ENCODE data around the gene HEBP2.

The HEBP2 gene

GRCh38 chr6:138377844-138378243 lies 26.2 kb upstream of the HEBP2 start, which contains the start of gene SMIM28:
Gene SMIM28, plus strand, starts transcription at chr6:138377905. Its CDS starts 168 bp downstream, at chr6:138378073.
- H3K9me3 ChIP-seq (ENCODE audit: control insufficient read depth in 1 of 2, low read length in 2 of 2), result no peaks in the 10 kb centered on the region
- H3K4me1 ChIP-seq (ENCODE audit: control insufficient read depth in 1 of 2, insufficient read depth in 2 of 2, low read length in 2 of 2), result no peaks in the 10 kb centered on the region
- H3K9ac ChIP-seq (ENCODE audit: low read depth in 1 of 2, low read length in 2 of 2), result no peak within 1 kb of the TSS
- no peak within 1 kb of the TSS for H3K27ac ChIP-seq (ENCODE audit: low read depth, low read length)
- no peak within 1 kb of the TSS for H3K4me3 ChIP-seq (ENCODE audit: low read depth in 1 of 2, low read length in 2 of 2)
- no peaks in the 10 kb centered on the region for H3K36me3 ChIP-seq (ENCODE audit: control insufficient read depth in 1 of 2, insufficient read depth in 2 of 2, low read length in 2 of 2)
- no peaks in the 10 kb centered on the region for H3K27me3 ChIP-seq (ENCODE audit: control insufficient read depth in 1 of 2, insufficient read depth in 2 of 2, low read length in 2 of 2)

DNA sequence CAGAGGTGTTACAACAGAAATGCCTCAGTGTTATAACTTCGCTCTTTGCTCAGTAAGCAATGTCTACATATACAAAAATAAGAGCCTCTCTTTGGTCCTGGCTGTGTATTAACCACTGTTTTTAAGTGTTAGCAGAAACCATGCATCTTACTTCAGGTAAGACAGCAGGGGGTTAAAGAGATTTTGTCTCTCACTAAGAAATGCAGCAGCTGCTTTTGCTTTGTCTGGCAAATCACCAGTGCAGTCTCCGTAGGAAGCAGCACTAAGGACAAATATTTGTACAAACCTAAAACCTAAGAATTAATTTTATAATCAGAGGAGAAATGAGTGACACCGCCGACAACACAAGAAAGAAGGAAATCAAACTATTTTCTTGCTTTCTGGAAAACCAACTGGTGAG lies 25.6 kb upstream of the HEBP2 start:
- H3K9me3 ChIP-seq (ENCODE audit: control insufficient read depth in 1 of 2, low read length in 2 of 2), result no peaks in the 10 kb centered on the region
- H3K27ac ChIP-seq (ENCODE audit: low read depth, low read length), result no peak overlapping the region
- no peaks in the 10 kb centered on the region for H3K4me1 ChIP-seq (ENCODE audit: control insufficient read depth in 1 of 2, insufficient read depth in 2 of 2, low read length in 2 of 2)
- no peak overlapping the region for H3K9ac ChIP-seq (ENCODE audit: low read depth in 1 of 2, low read length in 2 of 2)
- no peak overlapping the region for H3K4me3 ChIP-seq (ENCODE audit: low read depth in 1 of 2, low read length in 2 of 2)
- no peaks in the 10 kb centered on the region for H3K27me3 ChIP-seq (ENCODE audit: control insufficient read depth in 1 of 2, insufficient read depth in 2 of 2, low read length in 2 of 2)
- no peaks in the 10 kb centered on the region for H3K36me3 ChIP-seq (ENCODE audit: control insufficient read depth in 1 of 2, insufficient read depth in 2 of 2, low read length in 2 of 2)

GRCh38 chr6:138382498-138383265 lies 21.3 kb upstream of the HEBP2 start:
- Histone ChIP-seq H3K4me3 (ENCODE audit: low read depth in 1 of 2, low read length in 2 of 2) (no peak overlapping the region), H3K36me3 (ENCODE audit: control insufficient read depth in 1 of 2, insufficient read depth in 2 of 2, low read length in 2 of 2) (no peaks in the 10 kb centered on the region), H3K9me3 (ENCODE audit: control insufficient read depth in 1 of 2, low read length in 2 of 2) (no peaks in the 10 kb centered on the region), H3K4me1 (ENCODE audit: control insufficient read depth in 1 of 2, insufficient read depth in 2 of 2, low read length in 2 of 2) (no peaks in the 10 kb centered on the region), H3K27ac (ENCODE audit: low read depth, low read length) (no peak overlapping the region), H3K27me3 (ENCODE audit: control insufficient read depth in 1 of 2, insufficient read depth in 2 of 2, low read length in 2 of 2) (no peaks in the 10 kb centered on the region), H3K9ac (ENCODE audit: low read depth in 1 of 2, low read length in 2 of 2) (no peak overlapping the region)

- Histone ChIP-seq H3K27me3 (ENCODE audit: control insufficient read depth in 1 of 2, insufficient read depth in 2 of 2, low read length in 2 of 2) (no peaks in the 10 kb centered on the region), H3K9me3 (ENCODE audit: control insufficient read depth in 1 of 2, low read length in 2 of 2) (no peaks in the 10 kb centered on the region), H3K27ac (ENCODE audit: low read depth, low read length) (no peak overlapping the region), H3K9ac (ENCODE audit: low read depth in 1 of 2, low read length in 2 of 2) (no peak overlapping the region), H3K36me3 (ENCODE audit: control insufficient read depth in 1 of 2, insufficient read depth in 2 of 2, low read length in 2 of 2) (no peaks in the 10 kb centered on the region), H3K4me1 (ENCODE audit: control insufficient read depth in 1 of 2, insufficient read depth in 2 of 2, low read length in 2 of 2) (no peaks in the 10 kb centered on the region), H3K4me3 (ENCODE audit: low read depth in 1 of 2, low read length in 2 of 2) (no peak overlapping the region)
Measured at GRCh38 chr6:138383776-138384175, 20.2 kb upstream of the HEBP2 start.

DNA sequence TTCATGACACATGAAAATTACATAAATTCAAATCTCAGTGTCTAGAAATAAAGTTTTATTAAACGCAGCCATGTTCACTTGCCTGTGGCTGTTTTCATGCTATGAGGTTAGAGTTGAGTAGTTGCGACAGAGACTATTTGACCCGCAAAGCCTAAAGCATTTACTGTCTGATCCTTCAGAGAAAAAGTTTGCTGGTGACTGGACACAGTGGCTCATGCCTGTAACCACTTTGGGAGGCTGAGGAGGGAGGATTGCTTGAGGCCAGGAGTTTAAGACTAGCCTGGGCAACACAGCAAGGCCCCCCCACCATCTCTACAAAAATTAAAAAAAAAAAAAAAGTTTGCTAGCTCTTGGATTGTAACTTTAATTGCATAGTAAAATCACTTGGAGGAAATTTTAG lies 17.1 kb upstream of the HEBP2 start:
- H3K27me3 ChIP-seq (ENCODE audit: control insufficient read depth in 1 of 2, insufficient read depth in 2 of 2, low read length in 2 of 2), result no peaks in the 10 kb centered on the region
- no peak overlapping the region for H3K4me3 ChIP-seq (ENCODE audit: low read depth in 1 of 2, low read length in 2 of 2)
- no peaks in the 10 kb centered on the region for H3K4me1 ChIP-seq (ENCODE audit: control insufficient read depth in 1 of 2, insufficient read depth in 2 of 2, low read length in 2 of 2)
- H3K9me3 ChIP-seq (ENCODE audit: control insufficient read depth in 1 of 2, low read length in 2 of 2), result no peaks in the 10 kb centered on the region
- no peaks in the 10 kb centered on the region for H3K36me3 ChIP-seq (ENCODE audit: control insufficient read depth in 1 of 2, insufficient read depth in 2 of 2, low read length in 2 of 2)
- no peak overlapping the region for H3K27ac ChIP-seq (ENCODE audit: low read depth, low read length)
- no peak overlapping the region for H3K9ac ChIP-seq (ENCODE audit: low read depth in 1 of 2, low read length in 2 of 2)

DNA sequence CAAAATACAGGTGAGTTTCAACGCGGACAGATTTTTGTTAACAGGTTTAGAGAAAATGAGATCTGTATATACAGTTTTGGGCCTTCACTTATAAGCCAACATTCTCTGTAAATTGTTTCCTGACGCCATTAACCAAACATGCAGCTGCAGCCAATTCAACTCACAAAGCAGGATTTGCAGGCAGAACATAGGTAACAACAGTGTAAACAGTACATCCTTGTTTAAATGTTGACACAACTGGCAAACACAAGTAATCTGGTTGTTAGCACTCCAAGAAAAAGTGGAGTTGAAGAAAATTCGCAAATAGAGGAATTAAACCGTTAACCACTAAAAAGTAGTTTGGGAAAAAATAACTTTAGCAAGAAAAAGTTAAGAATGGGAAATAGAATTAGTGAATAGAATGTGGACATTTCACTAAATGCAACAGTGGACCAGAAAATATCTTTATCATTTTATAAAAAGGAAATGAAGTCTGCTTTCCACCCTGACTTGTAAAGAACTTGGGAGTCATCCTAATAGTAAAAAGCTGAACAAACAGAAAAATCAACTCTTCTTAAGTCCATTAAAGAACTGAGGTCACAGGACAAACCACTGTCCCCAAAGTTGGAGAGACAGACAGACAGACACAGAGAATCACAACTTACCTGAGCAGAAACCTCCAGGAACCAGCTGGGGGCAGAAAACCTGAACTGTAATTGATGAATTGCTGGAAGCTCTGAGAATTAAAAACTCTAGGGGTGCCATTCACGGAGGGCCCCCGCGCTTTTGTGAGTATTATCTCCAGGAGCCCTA lies 16.2 kb upstream of the HEBP2 start:
- Histone ChIP-seq H3K9ac (ENCODE audit: low read depth in 1 of 2, low read length in 2 of 2) (no peak overlapping the region), H3K36me3 (ENCODE audit: control insufficient read depth in 1 of 2, insufficient read depth in 2 of 2, low read length in 2 of 2) (no peaks in the 10 kb centered on the region), H3K9me3 (ENCODE audit: control insufficient read depth in 1 of 2, low read length in 2 of 2) (no peaks in the 10 kb centered on the region), H3K4me3 (ENCODE audit: low read depth in 1 of 2, low read length in 2 of 2) (no peak overlapping the region), H3K27me3 (ENCODE audit: control insufficient read depth in 1 of 2, insufficient read depth in 2 of 2, low read length in 2 of 2) (no peaks in the 10 kb centered on the region), H3K27ac (ENCODE audit: low read depth, low read length) (no peak overlapping the region), H3K4me1 (ENCODE audit: control insufficient read depth in 1 of 2, insufficient read depth in 2 of 2, low read length in 2 of 2) (no peaks in the 10 kb centered on the region)

DNA sequence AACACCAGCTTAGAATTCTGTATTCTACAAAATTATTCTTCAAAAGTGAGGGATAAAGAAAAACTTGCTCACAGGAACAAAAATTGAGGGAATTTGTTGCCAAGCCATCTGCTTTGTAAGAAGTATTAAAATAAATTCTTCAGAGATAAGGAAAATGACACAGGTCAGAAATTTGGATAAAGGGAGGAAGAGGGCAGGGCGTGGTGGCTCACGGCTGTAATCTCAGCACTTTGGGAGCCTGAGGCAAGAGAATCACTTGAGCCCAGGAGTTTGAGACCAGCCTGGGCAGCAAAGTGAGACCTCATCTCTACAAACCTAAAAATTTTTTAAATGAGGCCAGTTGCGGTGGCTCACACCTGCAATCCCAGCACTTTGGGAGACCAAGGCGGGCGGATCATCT lies 14.5 kb upstream of the HEBP2 start:
- no peaks in the 10 kb centered on the region for H3K4me1 ChIP-seq (ENCODE audit: control insufficient read depth in 1 of 2, insufficient read depth in 2 of 2, low read length in 2 of 2)
- no peaks in the 10 kb centered on the region for H3K36me3 ChIP-seq (ENCODE audit: control insufficient read depth in 1 of 2, insufficient read depth in 2 of 2, low read length in 2 of 2)
- no peak overlapping the region for H3K27ac ChIP-seq (ENCODE audit: low read depth, low read length)
- no peaks in the 10 kb centered on the region for H3K9me3 ChIP-seq (ENCODE audit: control insufficient read depth in 1 of 2, low read length in 2 of 2)
- no peak overlapping the region for H3K9ac ChIP-seq (ENCODE audit: low read depth in 1 of 2, low read length in 2 of 2)
- no peaks in the 10 kb centered on the region for H3K27me3 ChIP-seq (ENCODE audit: control insufficient read depth in 1 of 2, insufficient read depth in 2 of 2, low read length in 2 of 2)
- no peak overlapping the region for H3K4me3 ChIP-seq (ENCODE audit: low read depth in 1 of 2, low read length in 2 of 2)

- H3K36me3 ChIP-seq (ENCODE audit: control insufficient read depth in 1 of 2, insufficient read depth in 2 of 2, low read length in 2 of 2), result no peaks in the 10 kb centered on the region
- no peak overlapping the region for H3K4me3 ChIP-seq (ENCODE audit: low read depth in 1 of 2, low read length in 2 of 2)
- no peaks in the 10 kb centered on the region for H3K27me3 ChIP-seq (ENCODE audit: control insufficient read depth in 1 of 2, insufficient read depth in 2 of 2, low read length in 2 of 2)
- H3K4me1 ChIP-seq (ENCODE audit: control insufficient read depth in 1 of 2, insufficient read depth in 2 of 2, low read length in 2 of 2), result no peaks in the 10 kb centered on the region
- no peaks in the 10 kb centered on the region for H3K9me3 ChIP-seq (ENCODE audit: control insufficient read depth in 1 of 2, low read length in 2 of 2)
- no peak overlapping the region for H3K27ac ChIP-seq (ENCODE audit: low read depth, low read length)
- no peak overlapping the region for H3K9ac ChIP-seq (ENCODE audit: low read depth in 1 of 2, low read length in 2 of 2)
Measured at GRCh38 chr6:138393871-138394783, 9.9 kb upstream of the HEBP2 start.

DNA sequence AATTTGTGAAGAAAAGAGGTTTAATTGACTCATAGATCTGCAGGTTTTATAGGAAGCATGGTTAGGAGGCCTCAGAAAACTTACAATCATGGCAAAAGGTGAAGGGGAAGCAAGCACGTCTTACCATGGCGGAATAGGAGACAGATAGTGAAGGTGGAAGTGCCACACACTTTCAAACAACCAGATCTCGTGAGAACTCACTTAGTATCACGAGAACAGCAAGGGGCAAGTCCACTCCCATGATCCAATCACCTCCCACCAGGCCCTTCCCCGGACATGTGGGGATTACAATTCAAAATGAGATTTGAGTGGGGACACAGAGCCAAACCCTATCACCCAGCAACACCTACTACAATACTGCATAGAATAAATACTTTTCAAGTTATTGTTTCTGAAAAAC lies 7.3 kb upstream of the HEBP2 start:
- no peaks in the 10 kb centered on the region for H3K27me3 ChIP-seq (ENCODE audit: control insufficient read depth in 1 of 2, insufficient read depth in 2 of 2, low read length in 2 of 2)
- no peaks in the 10 kb centered on the region for H3K4me1 ChIP-seq (ENCODE audit: control insufficient read depth in 1 of 2, insufficient read depth in 2 of 2, low read length in 2 of 2)

More for the DNA sequence above, 7.3 kb upstream of the HEBP2 start:
- Histone ChIP-seq H3K9ac (ENCODE audit: low read depth in 1 of 2, low read length in 2 of 2) (no peak overlapping the region), H3K9me3 (ENCODE audit: control insufficient read depth in 1 of 2, low read length in 2 of 2) (no peaks in the 10 kb centered on the region), H3K36me3 (ENCODE audit: control insufficient read depth in 1 of 2, insufficient read depth in 2 of 2, low read length in 2 of 2) (no peaks in the 10 kb centered on the region), H3K4me3 (ENCODE audit: low read depth in 1 of 2, low read length in 2 of 2) (no peak overlapping the region), H3K27ac (ENCODE audit: low read depth, low read length) (no peak overlapping the region)
